Activated CD8-positive, alpha-beta memory T cell treated with anti-CD3 and anti-CD28 coated beads for 4 hours (primary cell): ENCODE results near the gene SERGEF.
"Not testable (repeated sequence)": the region's sequence is repeated elsewhere in the genome, so short reads cannot be mapped to it uniquely, and the experiment has no call there.

Source experiments
- DNase-seq, 2 donors: peaks; one replicate each; pipeline ENCODE4 v3.0.0-alpha.2; 2020; ENCODE audit warnings: low read depth in 2 of 2

The SERGEF gene

GRCh38 chr11:18000760-18001159 is 12.1 kb downstream of the SERGEF start:
- no peak for DNase-seq

- not testable (repeated sequence) for DNase-seq
These were observed 12.7 kb downstream of the SERGEF start for GRCh38 chr11:18000128-18000527.

GRCh38 chr11:17992916-17993315 is 19.9 kb downstream of the SERGEF start:
- DNase-seq: no peak

GRCh38 chr11:17991783-17992433 is 20.9 kb downstream of the SERGEF start:
- DNase-seq: peak in 1 of 2 donors; percentile 18

- no peak for DNase-seq
These were observed 23.5 kb downstream of the SERGEF start for GRCh38 chr11:17989306-17989705.

- DNase-seq: no peak
These were observed 24.4 kb downstream of the SERGEF start for GRCh38 chr11:17988465-17988864.

GRCh38 chr11:17987826-17988225 is 25.0 kb downstream of the SERGEF start:
- no peak for DNase-seq

GRCh38 chr11:17986711-17987220 is 26.1 kb downstream of the SERGEF start:
- no peak for DNase-seq

GRCh38 chr11:17986007-17986710 is 26.7 kb downstream of the SERGEF start:
- no peak for DNase-seq

- DNase-seq: no peak
These were observed 27.3 kb downstream of the SERGEF start for GRCh38 chr11:17985517-17985916.

- no peak for DNase-seq
These were observed 29.3 kb downstream of the SERGEF start for GRCh38 chr11:17983569-17983968.

GRCh38 chr11:17979770-17980371 is 33.0 kb downstream of the SERGEF start:
- DNase-seq: no peak

GRCh38 chr11:17978553-17979287 is 34.1 kb downstream of the SERGEF start:
- no peak for DNase-seq

GRCh38 chr11:17976651-17977050 is 36.2 kb downstream of the SERGEF start:
- no peak for DNase-seq

- DNase-seq: no peak
These were observed 38.6 kb downstream of the SERGEF start for GRCh38 chr11:17974246-17974645.

- no peak for DNase-seq
These were observed 39.9 kb downstream of the SERGEF start for GRCh38 chr11:17972987-17973386.

GRCh38 chr11:17968206-17968605 is 44.6 kb downstream of the SERGEF start:
- DNase-seq: no peak

GRCh38 chr11:17967661-17968060 is 45.2 kb downstream of the SERGEF start:
- DNase-seq: no peak

GRCh38 chr11:17960091-17960490 is 52.8 kb downstream of the SERGEF start:
- no peak for DNase-seq

- no peak for DNase-seq
These were observed 54.4 kb downstream of the SERGEF start for GRCh38 chr11:17958446-17958845.

GRCh38 chr11:17954395-17955252 is 58.2 kb downstream of the SERGEF start:
- DNase-seq: no peak
